ENCODE measurements around the gene UPF3B. TPM values are rescaled to one million over a fixed set of nuclear protein-coding genes. Genes with fewer than 3 reads are reported as not detected.

UPF3B gene
- total and polyA plus RNA-seq, 9 of the 15 experiments (the other 6 are each of a cell fraction or from before 2014, with no cell fraction given), result 17.6 to 57.0 (median 32.3) TPM

GRCh38 chrX:119852382-119853353, at the start of gene UPF3B (continued):
- TF ChIP-seq MITF (IDR thresholded peaks at IDR 0.05) (peak; percentile 17; the same call in 1 of the 2 replicates), IRF2 (CRISPR knock-in tag; IDR thresholded peaks at IDR 0.05) (no peak), ELF1 (tag; IDR thresholded peaks at IDR 0.05) (no peak), HDAC3 (IDR thresholded peaks at IDR 0.05; ENCODE audit: borderline replicate concordance, partially characterized antibody) (no peak), UBTF (IDR thresholded peaks at IDR 0.05; ENCODE audit: borderline replicate concordance in 1 of 2, low read depth in 2 of 2, low read length in 2 of 2) (0 out of 4 replicates have a peak, but pooled peaks have one; percentile 17 to 56), XRCC3 (IDR thresholded peaks at IDR 0.05) (no peak), TOE1 (IDR thresholded peaks at IDR 0.05; ENCODE audit: borderline replicate concordance) (no peak), TOE1 (CRISPR knock-in tag; IDR thresholded peaks at IDR 0.05; ENCODE audit: borderline replicate concordance, low read depth) (no peak), ZBTB40 (IDR thresholded peaks at IDR 0.05) (no peak; the same call in 1 of the 2 replicates), ZBTB40 (CRISPR knock-in tag; IDR thresholded peaks at IDR 0.05) (no peak)
